Testis (tissue), 3 donors: Measurements from ENCODE around the gene ABCC8. TPM values are rescaled to one million over a fixed set of nuclear protein-coding genes. Genes with fewer than 3 reads are reported as not detected.

ENCODE experiments used
- DNase-seq: peaks from one replicate; pipeline ENCODE4 v3.0.0-alpha.2; 2019
- H3K27ac ChIP-seq, 2 donors: fragments of 200-600 bp; sonication (generic); one replicate each; pipeline ENCODE4 v1.5.1; 2019
- H3K27me3 ChIP-seq: fragments of 200-600 bp; sonication (generic); one replicate; pipeline ENCODE4 v1.5.1; 2019
- H3K36me3 ChIP-seq: fragments of 200-600 bp; sonication (generic); one replicate; pipeline ENCODE4 v1.5.1; 2017; ENCODE audit warnings: low read depth; ENCODE audit errors: missing control alignments
- H3K4me1 ChIP-seq: fragments of 200-600 bp; sonication (generic); one replicate; pipeline ENCODE4 v1.5.1; 2019
- H3K4me3 ChIP-seq, 2 donors: fragments of 200-600 bp; sonication (generic); one replicate each; pipeline ENCODE4 v1.5.1; 2017 to 2019
- H3K9me3 ChIP-seq: fragments of 200-600 bp; sonication (generic); one replicate; pipeline ENCODE4 v1.5.1; 2017
- CTCF ChIP-seq, 3 experiments: fragments of 450-650 bp in 2 of 3; fragments of 200-600 bp in 1 of 3; sonication (generic) in 1 of 3; IDR thresholded peaks; one replicate each; pipeline ENCODE4 v1.5.1; 2016 to 2019; ENCODE audit warnings: antibody characterized with exemption in 3 of 3, mild to moderate bottlenecking in 2 of 3, moderate library complexity in 1 of 3
- POLR2A ChIP-seq: fragments of 450-650 bp; IDR thresholded peaks from one replicate; pipeline ENCODE4 v1.6.1; 2017; ENCODE audit warnings: antibody characterized with exemption, mild to moderate bottlenecking, moderate library complexity
- WGBS, 2 donors: methylation state at CpG; one replicate each; pipeline ENCODE4 v1.1.5; 2018; 5-methylcytosine and 5-hydroxymethylcytosine counted together
- intact Hi-C: fragments of 100-400 bp; cut with DNase I; formaldehyde crosslinking; loops from one replicate; pipeline ENCODE4 v1.15.1; 2023; ENCODE audit warnings: low total_unique reads
- polyA plus RNA-seq: library from polyadenylated mRNA; stranded (reverse); fragments of 350-450 nt; fragmentation: Illumina TruSeq; extraction: RNeasy Lipid Tissue Mini Kit (QIAGEN cat#74804); gene quantifications from one replicate; pipeline ENCODE4 v1.2.3, GENCODE V29; 2014; ENCODE audit warnings: low read depth, low replicate concordance; ENCODE audit not compliant: insufficient read depth
- total RNA-seq, 2 donors: library from RNA; depleted of rRNA; stranded (reverse); fragments of >200 nt; gene quantifications; one replicate each; pipeline ENCODE4 v1.2.3, GENCODE V29; 2016

ABCC8 gene
- total and polyA plus RNA-seq, 3 donors from 2014 or later: 1.5 to 2.2 (median 2.0) TPM

GRCh38 chr11:17415523-17416104 is 61.0 kb downstream of the ABCC8 start:
- TF ChIP-seq CTCF (IDR thresholded peaks at IDR 0.05) (no peak), POLR2A (no peak)
- H3K27ac ChIP-seq: no peak overlapping the region
- no peaks in the 10 kb centered on the region for H3K9me3 ChIP-seq
- DNase-seq: no peak
- no peak overlapping the region for H3K4me3 ChIP-seq
- H3K36me3 ChIP-seq: no peaks in the 10 kb centered on the region
- no peaks in the 10 kb centered on the region for H3K27me3 ChIP-seq
- intact Hi-C loops: no loop called here
- peaks cover 3% of the 10 kb centered on the region for H3K4me1 ChIP-seq
- WGBS, 2 donors: 71 to 79% methylated on average over 6 of the region's 6 CpGs

- H3K36me3 ChIP-seq: no peaks in the 10 kb centered on the region
- intact Hi-C loops: no loop called here
- no peak overlapping the region for H3K27ac ChIP-seq
- no peaks in the 10 kb centered on the region for H3K9me3 ChIP-seq
- DNase-seq: no peak
- H3K4me1 ChIP-seq: peaks cover 3% of the 10 kb centered on the region
- no peaks in the 10 kb centered on the region for H3K27me3 ChIP-seq
- no peak overlapping the region for H3K4me3 ChIP-seq
- TF ChIP-seq POLR2A: no peak
- no peak for TF ChIP-seq CTCF (IDR thresholded peaks at IDR 0.05)
- WGBS, 2 donors: 74 to 92% methylated on average over 1 to 5 of the region's 5 CpGs
These were observed 61.7 kb downstream of the ABCC8 start for GRCh38 chr11:17414992-17415391.

GRCh38 chr11:17414317-17414737 is 62.3 kb downstream of the ABCC8 start:
- no peak overlapping the region for H3K4me3 ChIP-seq
- 76 to 87% methylated on average over 6 to 8 of the region's 8 CpGs for WGBS, 2 donors
- no peaks in the 10 kb centered on the region for H3K36me3 ChIP-seq
- peaks cover 3% of the 10 kb centered on the region for H3K4me1 ChIP-seq
- no peaks in the 10 kb centered on the region for H3K27me3 ChIP-seq
- H3K9me3 ChIP-seq: no peaks in the 10 kb centered on the region
- intact Hi-C loops: no loop called here
- TF ChIP-seq CTCF (IDR thresholded peaks at IDR 0.05) (no peak), POLR2A (no peak)
- no peak for DNase-seq
- no peak overlapping the region for H3K27ac ChIP-seq

- TF ChIP-seq CTCF (IDR thresholded peaks at IDR 0.05) (no peak), POLR2A (no peak)
- Histone ChIP-seq H3K36me3 (no peaks in the 10 kb centered on the region), H3K27me3 (no peaks in the 10 kb centered on the region), H3K4me3 (no peak overlapping the region), H3K9me3 (no peaks in the 10 kb centered on the region), H3K27ac (no peak overlapping the region), H3K4me1 (peaks cover 3% of the 10 kb centered on the region)
- 82 to 86% methylated on average over 15 of the region's 15 CpGs for WGBS, 2 donors
- no peak for DNase-seq
- intact Hi-C loops: no loop called here
These were observed 63.0 kb downstream of the ABCC8 start for GRCh38 chr11:17413414-17414316.
